GM23248 (cell line): Measurements from ENCODE around the gene TSPOAP1. TPM values are rescaled to one million over a fixed set of nuclear protein-coding genes. Genes with fewer than 3 reads are reported as not detected.

Experiments
- DNase-seq: peaks from one replicate; pipeline ENCODE4 v3.0.0-alpha.2; 2015
- H2AFZ ChIP-seq: fragments of 200-600 bp; sonication (generic); 2 replicates; pipeline ENCODE4 v1.6.1; 2016; ENCODE audit warnings: antibody characterized with exemption
- H3F3A ChIP-seq: fragments of 200-600 bp; sonication (generic); 2 replicates; pipeline ENCODE4 v1.6.1; 2016; ENCODE audit warnings: mild to moderate bottlenecking, antibody characterized with exemption, mixed run types; ENCODE audit not compliant: insufficient read depth
- H3K27ac ChIP-seq: fragments of 200-600 bp; sonication (generic); 2 replicates; pipeline ENCODE4 v1.5.1; 2016; ENCODE audit warnings: mild to moderate bottlenecking
- H3K27me3 ChIP-seq: fragments of 200-600 bp; sonication (generic); replicated peaks from 2 replicates; pipeline ENCODE4 v1.6.1; 2016; ENCODE audit warnings: mild to moderate bottlenecking; ENCODE audit not compliant: insufficient read depth
- H3K36me3 ChIP-seq: fragments of 200-600 bp; sonication (generic); 2 replicates; pipeline ENCODE4 v1.6.1; 2016; ENCODE audit warnings: low read depth, mild to moderate bottlenecking
- H3K4me1 ChIP-seq: fragments of 200-600 bp; sonication (generic); 2 replicates; pipeline ENCODE4 v1.6.1; 2016; ENCODE audit warnings: mild to moderate bottlenecking; ENCODE audit not compliant: insufficient read depth
- H3K4me2 ChIP-seq: fragments of 200-600 bp; sonication (generic); one replicate; pipeline ENCODE4 v1.6.1; 2016; ENCODE audit warnings: mild to moderate bottlenecking; ENCODE audit not compliant: unreplicated experiment
- H3K4me3 ChIP-seq: fragments of 200-600 bp; sonication (generic); 2 replicates; pipeline ENCODE4 v1.5.1; 2016; ENCODE audit warnings: mild to moderate bottlenecking
- H3K79me2 ChIP-seq: fragments of 200-600 bp; sonication (generic); 2 replicates; pipeline ENCODE4 v1.6.1; 2016; ENCODE audit warnings: mild to moderate bottlenecking; ENCODE audit not compliant: insufficient read depth
- H3K9ac ChIP-seq: fragments of 200-600 bp; sonication (generic); 2 replicates; pipeline ENCODE4 v1.6.1; 2016; ENCODE audit warnings: mild to moderate bottlenecking
- H3K9me2 ChIP-seq: fragments of 200-600 bp; sonication (generic); 2 replicates; pipeline ENCODE4 v1.6.1; 2016; ENCODE audit warnings: mixed run types, mild to moderate bottlenecking, moderate library complexity; ENCODE audit not compliant: insufficient read depth
- H3K9me3 ChIP-seq: fragments of 200-600 bp; sonication (generic); one replicate; pipeline ENCODE4 v1.6.1; 2017; ENCODE audit warnings: low read depth
- H4K20me1 ChIP-seq: fragments of 200-600 bp; sonication (generic); 2 replicates; pipeline ENCODE4 v1.6.0; 2016; ENCODE audit not compliant: insufficient read depth
- EZH2 ChIP-seq: fragments of 200-600 bp; sonication (generic); IDR thresholded peaks from 2 replicates; pipeline ENCODE4 v1.6.1; 2018; ENCODE audit warnings: antibody characterized with exemption, mild to moderate bottlenecking; ENCODE audit not compliant: insufficient read depth, poor library complexity, severe bottlenecking
- EZH2phosphoT487 ChIP-seq: fragments of 200-600 bp; sonication (generic); IDR thresholded peaks from 2 replicates; pipeline ENCODE4 v1.6.1; 2018; ENCODE audit warnings: antibody characterized with exemption, moderate library complexity, mild to moderate bottlenecking, low read depth; ENCODE audit not compliant: insufficient read depth
- WGBS, 2 experiments: methylation state at CpG; one replicate each; pipeline ENCODE4 v1.1.6; 2015 to 2017; ENCODE audit warnings: low lambda C conversion rate in 2 of 2, low coverage in 1 of 2; ENCODE audit errors: missing lambda C conversion rate in 2 of 2; 5-methylcytosine and 5-hydroxymethylcytosine counted together
- in situ Hi-C: fragments of 300-500 bp; cut with MboI; formaldehyde crosslinking; loops from 2 replicates; pipeline ENCODE4 v1.15.0; 2020
- polyA plus RNA-seq: library from polyadenylated mRNA; unstranded; fragments of >200 nt; fragmentation: Nextera tagmentation; extraction: Ambion mirVana; gene quantifications from 2 replicates; pipeline ENCODE4 v1.2.1, GENCODE V29; 2016
- total RNA-seq: library from RNA; depleted of rRNA; stranded (reverse); fragments of >200 nt; shearing (Covaris generic); gene quantifications from 2 replicates; pipeline ENCODE4 v1.2.3, GENCODE V29; 2014

The TSPOAP1 gene
- total and polyA plus RNA-seq, 2 experiments from 2014 or later = 0.76 to 1.0 TPM

- peak overlapping the region; percentile 48; the same call in 1 of the 2 replicates for H3K9ac ChIP-seq
- H3K4me2 ChIP-seq = peak overlapping the region; percentile 51
- H2AFZ ChIP-seq = peak overlapping the region; percentile 74
- no peaks in the 10 kb centered on the region for H3K79me2 ChIP-seq
- no peaks in the 10 kb centered on the region for H3K27me3 ChIP-seq
- WGBS, 2 experiments = 52 to 56% methylated on average over 10 of the region's 10 CpGs
- H4K20me1 ChIP-seq = no peaks in the 10 kb centered on the region
- H3K9me3 ChIP-seq = no peaks in the 10 kb centered on the region
- H3K27ac ChIP-seq = no peak overlapping the region
- DNase-seq = peak; percentile 70
- 0 out of 2 replicates have a peak, but pooled peaks cover 5% of the 10 kb centered on the region for H3F3A ChIP-seq
- no peaks in the 10 kb centered on the region for H3K36me3 ChIP-seq
- TF ChIP-seq EZH2phosphoT487 (no peak), EZH2 (no peak)
- peaks cover 41% of the 10 kb centered on the region for H3K4me1 ChIP-seq
- peak overlapping the region; percentile 41 for H3K4me3 ChIP-seq
- in situ Hi-C loops = no loop called here
- no peaks in the 10 kb centered on the region for H3K9me2 ChIP-seq
These were observed 10.5 kb upstream of the TSPOAP1 start for GRCh38 chr17:58338841-58339754.

- TF ChIP-seq EZH2phosphoT487 = no peak
- TF ChIP-seq EZH2 = no peak
- H3K4me1 ChIP-seq = peaks cover 41% of the 10 kb centered on the region
- no peaks in the 10 kb centered on the region for H3K36me3 ChIP-seq
- no peaks in the 10 kb centered on the region for H3K9me2 ChIP-seq
- H3F3A ChIP-seq = 0 out of 2 replicates have a peak, but pooled peaks cover 5% of the 10 kb centered on the region
- H3K27me3 ChIP-seq = no peaks in the 10 kb centered on the region
- no peak overlapping the region for H3K9ac ChIP-seq
- WGBS, 2 experiments = 59 to 69% methylated on average over 3 of the region's 3 CpGs
- peak overlapping the region; percentile 51 for H3K4me2 ChIP-seq
- in situ Hi-C loops = no loop called here
- H3K9me3 ChIP-seq = no peaks in the 10 kb centered on the region
- no peak overlapping the region for H3K4me3 ChIP-seq
- H3K27ac ChIP-seq = peak overlapping the region; percentile 38; the same call in 1 of the 2 replicates
- DNase-seq = no peak
- no peaks in the 10 kb centered on the region for H3K79me2 ChIP-seq
- no peaks in the 10 kb centered on the region for H4K20me1 ChIP-seq
- peak overlapping the region; percentile 74 for H2AFZ ChIP-seq
These were observed 9.9 kb upstream of the TSPOAP1 start for GRCh38 chr17:58338454-58338840.

GRCh38 chr17:58337600-58338453 lies 9.2 kb upstream of the TSPOAP1 start:
- H3K9ac ChIP-seq = no peak overlapping the region
- WGBS, 2 experiments = 27 to 36% methylated on average over 23 of the region's 23 CpGs
- H3F3A ChIP-seq = 0 out of 2 replicates have a peak, but pooled peaks cover 5% of the 10 kb centered on the region
- H3K79me2 ChIP-seq = no peaks in the 10 kb centered on the region
- no peaks in the 10 kb centered on the region for H4K20me1 ChIP-seq
- peak overlapping the region; percentile 67 for H3K27ac ChIP-seq
- no peaks in the 10 kb centered on the region for H3K27me3 ChIP-seq
- no peaks in the 10 kb centered on the region for H3K36me3 ChIP-seq
- in situ Hi-C loops = no loop called here
- no peaks in the 10 kb centered on the region for H3K9me2 ChIP-seq
- H3K4me1 ChIP-seq = peaks cover 41% of the 10 kb centered on the region
- H3K9me3 ChIP-seq = no peaks in the 10 kb centered on the region
- peak; percentile 87 for DNase-seq
- H2AFZ ChIP-seq = peak overlapping the region; percentile 74
- TF ChIP-seq EZH2phosphoT487 = no peak
- no peak for TF ChIP-seq EZH2
- H3K4me2 ChIP-seq = peak overlapping the region; percentile 51
- H3K4me3 ChIP-seq = no peak overlapping the region

- peaks cover 41% of the 10 kb centered on the region for H3K4me1 ChIP-seq
- no peaks in the 10 kb centered on the region for H3K9me2 ChIP-seq
- no peak overlapping the region for H3K4me2 ChIP-seq
- H3K36me3 ChIP-seq = no peaks in the 10 kb centered on the region
- no peak for DNase-seq
- H3K9me3 ChIP-seq = no peaks in the 10 kb centered on the region
- H3K9ac ChIP-seq = no peak overlapping the region
- H3F3A ChIP-seq = 0 out of 2 replicates have a peak, but pooled peaks cover 5% of the 10 kb centered on the region
- peak overlapping the region; percentile 74 for H2AFZ ChIP-seq
- WGBS, 2 experiments = 42 to 44% methylated on average over 7 of the region's 7 CpGs
- H4K20me1 ChIP-seq = no peaks in the 10 kb centered on the region
- H3K79me2 ChIP-seq = no peaks in the 10 kb centered on the region
- no peaks in the 10 kb centered on the region for H3K27me3 ChIP-seq
- no peak for TF ChIP-seq EZH2phosphoT487
- no peak for TF ChIP-seq EZH2
- H3K4me3 ChIP-seq = no peak overlapping the region
- in situ Hi-C loops = no loop called here
- peak overlapping the region; percentile 67; the same call in 1 of the 2 replicates for H3K27ac ChIP-seq
These were observed 8.6 kb upstream of the TSPOAP1 start for GRCh38 chr17:58337210-58337599.
